Stimulated activated CD8-positive, alpha-beta memory T cell treated with anti-CD3 and anti-CD28 coated beads, Interleukin-15, amount 100 ng/mL, for 48 hours (primary cell): Measurements from ENCODE around the gene ABHD16A.
"Not testable (repeated sequence)": the region's sequence is repeated elsewhere in the genome, so short reads cannot be mapped to it uniquely, and the experiment has no call there.

Source experiments
- DNase-seq, 2 donors: peaks; one replicate each; pipeline ENCODE4 v3.0.0-alpha.2; 2020; ENCODE audit warnings: low read depth in 2 of 2

The ABHD16A gene

DNA sequence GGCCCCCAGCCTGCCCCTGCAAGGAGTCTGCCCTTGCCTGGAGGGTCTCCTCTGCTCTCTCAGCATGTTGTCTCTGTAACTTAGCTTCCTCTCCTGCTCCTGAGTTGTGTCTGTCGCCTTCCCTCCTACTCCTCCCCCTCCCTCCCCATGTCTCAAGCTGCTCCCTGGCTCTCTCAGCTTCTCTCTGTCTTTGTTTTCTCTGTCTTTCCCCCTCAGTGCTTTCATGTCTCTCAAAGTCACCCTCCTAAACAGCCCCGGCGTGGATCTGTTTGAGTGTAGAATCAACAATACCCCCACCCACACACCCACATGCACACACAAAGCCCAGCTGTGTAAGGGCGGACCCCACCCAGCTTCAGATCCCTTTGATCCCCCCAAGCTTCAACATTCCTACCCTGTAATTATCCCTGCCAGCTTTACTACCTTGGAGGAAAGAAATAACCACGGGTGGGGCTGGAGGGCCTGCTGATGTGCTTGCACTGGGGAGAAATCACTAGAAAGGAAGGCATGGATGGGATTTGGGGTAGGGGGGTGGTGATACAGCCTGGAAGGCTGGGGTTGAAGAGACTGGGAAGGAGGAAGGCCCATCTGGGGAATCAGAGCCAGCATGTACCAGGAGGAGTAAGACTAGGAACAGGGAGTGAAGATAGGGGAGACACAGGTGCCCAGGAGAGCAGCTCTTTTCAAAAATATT, 11.0 kb upstream of the ABHD16A start:
- no peak for DNase-seq

DNA sequence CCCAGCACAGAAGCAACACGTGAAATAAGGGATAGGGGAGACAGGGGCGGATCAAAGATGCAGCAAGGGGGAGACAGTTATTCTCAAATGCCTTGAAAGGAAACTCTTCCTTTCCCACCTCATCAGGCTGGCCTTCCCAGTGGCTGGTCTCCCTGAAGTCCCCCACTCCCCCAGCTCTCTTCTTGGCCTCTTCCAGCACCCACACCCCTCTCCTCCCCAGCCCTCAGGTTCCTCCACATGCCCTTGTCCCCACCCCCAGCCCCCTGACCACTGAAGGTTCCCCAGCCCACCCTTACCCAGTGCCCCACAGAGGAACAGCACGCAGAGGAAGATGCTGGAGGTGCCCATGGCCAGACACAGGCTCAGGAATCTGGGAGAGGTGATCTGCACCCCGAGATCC, 10.3 kb upstream of the ABHD16A start:
- DNase-seq: no peak

DNA sequence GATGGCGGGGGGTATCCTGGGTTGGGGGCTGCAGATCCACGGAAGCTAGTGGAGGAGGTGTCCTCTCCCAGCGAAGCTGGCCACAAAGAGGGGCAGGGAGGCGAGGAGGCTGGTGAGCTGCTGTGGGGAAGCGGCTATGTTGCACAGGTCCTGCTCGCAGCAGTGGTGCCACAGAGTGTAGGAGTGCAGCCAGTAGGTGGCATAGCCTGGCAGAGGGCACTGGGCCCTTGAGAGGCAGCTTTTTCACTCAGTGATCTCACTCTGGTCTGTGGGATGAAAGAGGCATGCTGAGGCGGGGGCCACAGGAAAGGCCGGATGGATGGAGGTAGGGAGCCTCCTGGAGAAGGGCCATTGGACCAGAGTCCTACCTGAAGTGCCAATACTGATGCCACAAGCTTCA, 9.2 kb upstream of the ABHD16A start:
- no peak for DNase-seq

DNA sequence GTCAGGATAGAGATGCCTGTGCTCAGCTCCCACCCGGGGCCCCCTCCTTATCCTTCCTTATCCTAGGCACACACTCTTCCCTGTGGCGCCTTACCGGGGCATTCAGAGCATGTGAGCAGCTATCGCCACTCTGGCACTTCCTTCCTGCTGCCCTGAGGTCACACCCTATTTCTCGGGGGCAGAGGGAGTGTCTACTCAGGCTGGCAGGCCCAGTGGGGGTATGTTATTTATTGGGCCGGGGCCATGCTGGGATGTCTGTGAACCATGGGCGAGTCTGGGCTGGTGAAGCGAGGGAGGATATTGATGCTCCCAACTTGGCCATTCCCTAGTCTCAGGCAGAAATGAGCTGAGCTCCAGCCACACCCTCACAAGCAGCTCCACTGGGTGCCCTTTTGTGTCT, 8.1 kb upstream of the ABHD16A start:
- DNase-seq: no peak

DNA sequence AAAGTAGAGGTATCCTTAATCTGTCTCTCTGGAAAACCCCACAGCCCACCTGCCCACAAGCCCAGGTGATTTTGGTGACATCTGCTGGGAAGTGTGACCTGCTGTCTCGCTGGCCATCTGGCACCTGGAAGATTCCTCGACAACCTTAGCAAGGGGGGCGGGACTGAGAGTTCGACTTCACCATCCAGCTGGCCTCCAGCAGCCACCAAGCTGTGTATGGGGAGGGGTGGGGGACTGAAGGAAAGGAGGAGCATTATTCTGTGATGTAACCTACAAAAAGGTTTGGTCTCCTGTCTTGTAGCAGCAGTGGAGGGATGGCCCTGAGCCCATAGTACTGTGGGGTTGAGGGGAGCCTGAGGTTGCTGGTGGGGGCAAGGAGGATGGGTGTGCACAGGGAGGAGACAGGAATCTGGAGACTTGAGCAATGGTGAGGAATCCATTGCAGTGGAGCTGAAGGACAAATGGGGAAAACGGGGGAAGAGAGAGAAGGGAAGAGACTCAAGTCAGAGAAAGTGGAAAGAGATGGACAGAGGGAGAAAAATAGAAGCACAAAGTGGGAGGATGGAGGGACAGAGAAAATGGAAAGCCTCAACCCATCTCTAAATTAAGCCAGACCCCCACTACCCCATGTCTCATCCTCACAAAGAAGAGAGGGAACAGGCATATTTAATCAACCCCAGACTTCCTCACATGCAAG, 7.5 kb upstream of the ABHD16A start:
- DNase-seq: no peak

DNA sequence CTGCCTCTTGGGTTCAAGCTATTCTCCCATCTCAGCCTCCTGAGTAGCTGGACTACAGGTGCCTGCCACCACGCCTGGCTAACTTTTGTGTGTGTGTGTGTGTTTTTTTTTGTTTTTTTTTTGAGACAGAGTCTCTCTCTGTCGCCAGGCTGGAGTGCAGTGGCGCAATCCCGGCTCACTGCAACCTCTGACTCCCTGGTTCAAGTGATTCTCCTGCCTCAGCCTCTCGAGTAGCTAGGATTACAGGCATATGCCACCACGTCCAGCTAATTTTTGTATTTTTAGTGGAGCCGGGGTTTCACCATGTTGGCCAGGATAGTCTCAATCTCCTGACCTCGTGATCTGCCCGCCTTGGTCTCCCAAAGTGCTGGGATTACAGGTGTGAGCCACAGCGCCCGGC, 6.0 kb upstream of the ABHD16A start:
- not testable (repeated sequence) for DNase-seq

DNA sequence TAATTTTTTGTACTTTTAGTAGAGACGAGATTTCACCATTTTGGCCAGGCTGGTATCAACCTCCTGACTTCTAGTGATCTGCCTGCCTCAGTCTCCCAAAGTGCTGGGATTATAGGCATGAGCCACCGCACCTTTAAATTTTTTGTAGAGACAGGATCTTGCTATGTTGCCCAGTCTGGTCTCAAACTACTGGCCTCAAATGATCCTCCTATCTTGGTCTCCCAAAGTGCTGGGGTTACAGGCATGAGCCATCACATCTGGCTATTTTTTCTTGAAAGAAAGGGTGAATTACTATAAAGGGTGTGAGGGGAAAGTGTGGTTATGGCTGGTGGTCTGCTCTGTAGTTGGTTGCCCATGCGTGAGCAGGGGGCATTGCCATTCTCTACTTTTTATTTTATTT, 5.1 kb upstream of the ABHD16A start:
- DNase-seq: no peak

DNA sequence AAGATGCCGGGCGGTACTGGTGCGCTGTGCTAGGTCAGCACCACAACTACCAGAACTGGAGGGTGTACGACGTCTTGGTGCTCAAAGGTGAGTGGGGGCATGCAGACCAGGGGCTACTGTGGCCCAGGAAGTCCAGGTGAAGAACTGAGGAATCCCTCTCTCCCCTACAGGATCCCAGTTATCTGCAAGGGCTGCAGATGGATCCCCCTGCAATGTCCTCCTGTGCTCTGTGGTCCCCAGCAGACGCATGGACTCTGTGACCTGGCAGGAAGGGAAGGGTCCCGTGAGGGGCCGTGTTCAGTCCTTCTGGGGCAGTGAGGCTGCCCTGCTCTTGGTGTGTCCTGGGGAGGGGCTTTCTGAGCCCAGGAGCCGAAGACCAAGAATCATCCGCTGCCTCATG, 4.6 kb upstream of the ABHD16A start:
- DNase-seq: no peak

DNA sequence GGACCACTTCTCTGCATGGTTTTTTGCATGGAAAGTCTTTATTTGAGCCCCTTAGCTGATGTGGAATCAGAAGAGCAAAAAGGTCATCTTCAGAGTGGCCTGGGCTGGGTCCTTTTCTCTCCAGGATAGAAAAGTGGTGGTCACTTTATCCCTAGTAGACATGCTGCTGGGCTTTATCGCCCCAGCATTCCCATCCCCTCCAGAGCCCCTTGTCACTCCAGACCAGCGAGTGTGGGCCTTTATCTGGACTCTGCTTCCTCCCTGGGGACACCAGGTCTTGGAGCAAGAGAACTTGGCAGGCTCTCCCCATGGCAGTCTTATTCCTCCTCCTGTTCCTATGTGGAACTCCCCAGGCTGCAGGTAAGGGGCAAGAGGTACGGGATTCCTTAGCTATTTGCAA, 3.5 kb upstream of the ABHD16A start, which contains the start of gene LY6G6F:
Gene LY6G6F, plus strand, starts transcription at position 268 of the 400 bp plus-strand sequence. Its CDS starts 41 bp downstream, at position 309.
- no peak for DNase-seq

DNA sequence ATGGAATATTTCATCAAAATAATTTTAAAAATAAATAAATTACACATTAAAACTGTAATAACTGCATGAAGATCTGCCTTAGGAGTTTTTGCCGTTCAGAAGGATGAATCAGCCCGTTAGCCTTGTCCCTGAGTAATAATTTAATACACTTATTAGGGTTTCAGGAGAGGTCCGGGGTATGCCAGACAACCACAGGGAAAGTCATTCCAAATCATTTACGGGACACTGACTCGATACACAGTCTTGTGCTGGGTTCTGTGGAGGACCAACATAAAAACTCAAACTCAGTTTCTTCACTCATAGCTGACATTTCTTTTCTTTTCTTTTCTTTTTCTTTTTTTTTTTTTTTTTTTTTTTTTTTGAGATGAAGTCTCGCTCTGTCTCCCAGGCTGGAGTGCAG, 2.8 kb upstream of the ABHD16A start:
- no peak for DNase-seq

DNA sequence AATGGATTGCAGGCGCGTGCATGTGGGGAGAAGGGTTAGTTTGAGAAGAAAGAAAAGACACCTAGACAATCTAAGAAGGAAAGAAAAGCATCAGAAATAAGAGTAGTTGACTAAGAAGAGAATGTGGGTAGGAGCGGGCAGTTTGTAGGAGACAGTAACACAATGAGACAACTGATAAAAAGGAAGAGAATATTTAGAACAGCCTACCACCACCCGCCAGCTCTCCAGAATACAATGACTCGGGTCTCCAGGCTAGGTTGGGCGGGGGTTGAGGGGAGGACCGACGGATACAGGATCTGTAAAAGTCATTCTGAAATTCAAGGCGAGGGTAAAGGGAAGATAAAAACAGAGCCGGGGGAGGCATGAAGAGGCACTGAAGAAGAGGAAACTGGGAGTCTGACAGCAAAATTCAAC, 712 bp downstream of the ABHD16A start:
- no peak for DNase-seq

DNA sequence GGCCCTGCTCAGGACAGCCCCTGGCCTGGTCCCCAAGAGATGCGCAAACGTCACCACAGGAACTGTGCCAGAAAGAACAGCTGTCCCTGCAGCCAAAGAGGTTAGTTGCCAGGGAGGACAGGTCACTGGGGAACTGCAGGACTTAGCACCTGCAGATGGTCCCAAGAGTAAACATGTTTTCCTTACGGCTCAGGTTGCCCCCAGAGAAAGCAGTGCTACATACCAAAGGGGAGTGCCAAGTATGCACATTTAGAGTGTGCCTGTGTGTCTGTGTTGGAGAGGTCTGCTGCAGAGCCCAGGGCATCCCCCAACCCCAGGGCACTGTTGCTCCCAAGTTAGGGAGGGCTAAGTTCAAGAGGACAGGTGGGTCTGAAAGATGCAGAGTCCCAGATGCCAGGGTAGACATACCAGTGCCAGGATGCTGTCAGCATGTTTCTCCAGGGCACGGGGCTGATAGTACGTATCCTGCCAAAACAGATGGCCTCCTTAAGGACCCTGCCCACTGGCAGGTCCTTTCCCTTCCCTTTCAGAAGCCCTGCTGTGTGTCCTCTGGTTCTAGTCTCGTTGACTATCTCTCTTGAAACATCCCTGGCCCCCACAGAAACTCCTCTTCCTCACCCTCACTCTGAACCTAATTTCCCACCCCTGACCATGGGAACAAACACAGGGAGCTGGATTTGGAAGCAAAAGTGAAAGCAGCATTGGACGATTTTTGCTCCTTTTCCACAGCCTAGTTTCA, 1.3 kb downstream of the ABHD16A start:
- no peak for DNase-seq

DNA sequence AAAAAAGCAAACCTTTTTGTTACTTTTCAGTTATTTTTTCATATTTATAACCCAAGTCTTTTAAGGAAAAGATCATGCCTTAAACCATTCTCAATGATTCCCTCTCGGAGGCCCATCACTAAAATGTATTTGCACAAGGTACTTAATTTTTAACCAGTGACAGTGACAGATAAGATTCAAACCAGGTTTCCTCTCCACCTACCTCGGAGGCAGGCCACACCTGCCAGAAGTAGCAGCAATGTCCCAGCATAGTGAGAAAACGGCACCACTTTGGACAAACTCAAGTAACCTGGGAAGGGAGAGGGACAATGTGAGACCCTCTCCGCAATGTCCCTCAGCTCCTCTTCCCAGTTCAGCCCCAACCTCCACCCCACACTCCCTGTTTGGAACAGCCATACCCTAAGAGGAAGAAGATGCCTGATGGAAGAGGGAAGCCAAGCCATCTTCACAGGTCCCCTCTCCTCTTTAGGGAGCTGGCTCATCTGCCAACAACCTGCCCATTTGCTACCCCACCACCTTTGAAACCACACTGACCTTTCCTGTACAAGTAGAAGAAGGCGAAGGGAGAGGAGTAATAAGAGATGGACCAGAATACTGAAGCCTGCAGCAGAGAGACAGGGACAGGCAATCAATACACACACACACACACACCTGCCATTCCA, 2.3 kb downstream of the ABHD16A start:
- no peak for DNase-seq

DNA sequence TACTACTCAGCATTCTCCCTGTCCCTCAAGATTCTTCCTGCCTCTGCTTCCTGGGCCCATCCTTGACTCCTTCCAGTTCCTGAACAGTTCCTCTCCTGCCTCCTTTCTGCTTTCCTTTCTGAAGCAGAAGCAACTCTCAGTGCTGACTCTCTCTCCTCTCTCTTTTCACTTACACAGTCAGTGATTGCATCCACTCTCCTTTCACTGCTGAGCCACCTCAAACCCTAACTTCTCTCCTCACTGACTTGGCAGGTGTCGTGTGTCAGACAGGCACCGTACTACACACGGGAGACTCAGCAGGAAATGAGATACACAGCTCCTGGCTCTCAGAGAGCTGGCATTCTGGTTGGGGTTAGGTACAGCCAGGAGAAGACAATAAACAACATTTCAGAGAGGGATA, 5.6 kb downstream of the ABHD16A start:
- DNase-seq: no peak

DNA sequence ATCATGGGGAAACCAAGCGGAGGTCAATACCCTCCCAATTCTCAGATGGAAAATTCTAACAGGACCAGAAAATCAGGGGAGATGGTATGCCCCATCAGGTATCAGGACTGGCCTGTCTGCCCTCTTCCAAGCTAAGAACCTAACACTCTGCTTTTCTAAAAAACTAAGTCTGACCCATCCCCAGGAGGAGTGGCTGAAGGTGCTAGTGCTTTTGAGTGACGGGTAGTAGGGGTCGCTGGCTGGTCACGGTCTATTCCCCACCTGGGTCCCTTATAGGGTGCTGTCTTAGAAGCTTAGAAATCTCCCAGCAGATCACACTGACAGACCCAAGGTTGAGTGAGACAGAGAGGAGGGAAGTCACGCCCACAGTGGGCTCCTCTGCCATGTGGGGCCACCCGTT, 9.6 kb downstream of the ABHD16A start:
- no peak for DNase-seq

DNA sequence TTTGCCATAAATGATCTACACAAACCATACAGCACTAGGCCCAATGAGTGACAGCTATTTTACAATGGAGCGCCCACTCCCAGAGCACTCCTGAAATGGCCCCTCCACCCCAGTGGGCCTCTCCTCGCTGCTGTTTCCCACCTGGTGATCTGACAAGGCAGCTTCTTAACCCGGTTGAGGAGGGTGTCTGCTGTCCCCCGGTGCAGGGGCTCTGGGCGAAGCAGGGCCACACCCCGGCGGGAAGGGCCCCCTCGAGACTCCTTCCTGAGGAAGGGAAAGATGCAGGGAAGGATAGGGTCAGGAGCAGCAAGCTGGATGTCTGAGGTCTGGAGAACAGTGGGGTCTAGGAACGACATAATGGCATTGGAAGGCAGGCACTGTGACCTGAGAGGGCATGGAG, 10.2 kb downstream of the ABHD16A start:
- DNase-seq: no peak

DNA sequence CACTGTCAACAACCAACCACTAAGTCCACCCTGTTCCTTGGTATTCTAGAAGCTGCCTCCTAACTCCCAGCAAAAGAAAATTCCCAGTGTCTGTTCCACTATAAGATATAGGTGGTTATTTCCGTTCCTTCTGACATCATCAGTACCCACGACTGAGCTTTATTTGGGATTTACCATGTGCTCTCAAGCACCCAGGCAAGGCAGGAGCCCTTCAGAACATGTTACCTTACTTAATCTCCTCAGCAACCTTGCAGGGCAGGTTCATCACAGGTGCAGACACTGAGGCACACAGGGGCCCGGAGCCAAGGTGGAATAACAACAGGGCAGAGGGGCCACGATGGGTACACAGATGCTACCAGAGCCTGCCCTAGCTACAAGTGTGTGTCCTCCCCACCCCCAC, 10.8 kb downstream of the ABHD16A start:
- DNase-seq: no peak

DNA sequence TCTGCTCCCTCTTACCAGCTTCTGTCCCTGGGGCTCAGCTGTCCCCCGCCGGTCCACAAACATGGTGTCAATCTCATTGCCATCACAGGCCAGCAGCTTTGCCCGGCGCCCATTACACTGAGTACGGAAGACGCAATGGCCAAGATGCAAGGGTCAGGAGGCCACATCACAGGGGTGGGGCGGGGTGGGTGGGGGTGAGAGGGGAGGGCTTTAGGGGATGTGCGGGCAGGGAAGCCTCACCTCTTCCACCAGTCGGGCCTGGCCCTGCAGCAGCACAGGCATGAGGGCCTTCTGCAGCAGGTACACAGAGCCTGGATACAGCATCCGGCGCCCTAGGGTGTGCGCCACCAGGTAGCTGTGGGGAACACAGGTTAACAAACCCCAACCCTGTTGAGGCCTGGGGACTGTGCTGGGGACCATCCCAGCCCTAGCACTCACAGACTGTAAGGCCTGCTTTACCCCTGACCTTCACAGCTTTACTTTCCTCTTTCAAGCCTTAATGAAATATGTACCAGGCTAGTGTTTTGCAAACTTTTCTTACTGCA, 11.5 kb downstream of the ABHD16A start:
- no peak for DNase-seq

DNA sequence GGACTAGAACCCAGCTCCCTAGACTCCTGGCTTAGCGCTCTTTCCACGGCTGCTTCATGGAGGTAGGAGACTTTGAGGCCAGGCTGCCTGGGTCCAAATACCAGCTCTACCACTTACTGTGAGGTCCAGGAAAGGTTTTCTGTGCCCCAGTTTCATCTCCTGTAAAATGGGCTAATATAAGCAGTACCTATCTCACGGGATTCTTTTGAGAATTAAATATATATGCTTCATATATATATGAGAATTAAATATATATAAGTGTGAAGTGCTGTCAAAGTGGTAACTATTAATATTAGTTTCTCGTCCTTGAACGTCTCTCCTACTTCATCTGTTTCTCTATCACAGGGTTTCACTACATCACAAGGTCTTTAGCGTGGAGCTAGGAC, 12.1 kb downstream of the ABHD16A start:
- no peak for DNase-seq

DNA sequence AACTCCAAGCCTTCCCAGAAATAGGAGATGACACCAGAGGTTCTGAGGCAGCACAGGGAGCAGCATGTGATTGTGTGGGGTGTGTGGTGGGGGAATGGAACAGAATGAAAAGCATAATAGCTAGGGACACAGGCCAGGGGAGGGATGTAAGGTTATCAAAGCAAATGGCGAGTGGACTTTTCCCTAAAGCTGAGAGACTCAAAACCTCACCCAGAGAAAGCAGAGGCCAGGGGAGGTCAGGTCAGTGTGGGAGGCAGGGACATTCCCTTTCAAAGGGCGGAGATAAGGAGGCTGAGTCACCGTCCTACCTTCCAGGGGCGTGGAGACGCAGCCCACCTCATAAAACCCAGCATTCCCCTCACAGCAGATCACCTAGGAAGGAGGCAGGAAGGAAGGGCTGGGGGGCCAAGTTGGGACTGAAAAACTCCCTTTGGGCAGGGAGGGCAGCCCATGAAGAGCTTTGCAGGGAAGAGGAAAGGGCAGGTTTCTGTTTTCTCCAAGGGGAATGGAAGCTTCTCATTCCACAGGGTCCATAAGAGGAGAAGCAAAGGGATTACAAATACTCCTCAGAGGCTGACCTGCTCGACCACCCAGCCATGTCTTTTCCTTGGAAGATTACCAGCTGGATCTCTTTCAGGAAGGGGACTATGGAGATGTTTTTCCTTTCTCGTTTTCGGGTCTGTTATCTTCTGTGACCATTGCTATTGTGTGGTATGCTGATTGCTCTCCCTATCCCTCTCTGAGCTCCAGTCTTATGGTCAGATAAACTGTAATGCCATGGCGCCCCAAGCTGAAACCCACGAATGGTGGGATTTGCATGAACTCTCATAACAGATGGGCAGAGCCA, 12.7 kb downstream of the ABHD16A start:
- DNase-seq: no peak
